BE2C (cell line): ENCODE results near the gene OR5C1. TPM values are rescaled to one million over a fixed set of nuclear protein-coding genes. Genes with fewer than 3 reads are reported as not detected.

Source experiments
- DNase-seq: peaks from one replicate; pipeline ENCODE4 v3.0.0-alpha.2; 2020
- H3K27me3 ChIP-seq: fragments of 250-450 bp; sonication (Bioruptor Pico); 2 replicates; pipeline ENCODE4 v1.5.1; 2020; ENCODE audit warnings: mild to moderate bottlenecking
- H3K36me3 ChIP-seq: fragments of 250-450 bp; sonication (Bioruptor Pico); 2 replicates; pipeline ENCODE4 v1.5.1; 2020; ENCODE audit warnings: mild to moderate bottlenecking
- H3K4me1 ChIP-seq: fragments of 250-450 bp; sonication (Bioruptor Pico); 2 replicates; pipeline ENCODE4 v1.5.1; 2020
- H3K4me3 ChIP-seq: 2 replicates; pipeline ENCODE4 v1.5.1; 2011; ENCODE audit warnings: low read depth, low read length
- H3K9me3 ChIP-seq: fragments of 250-450 bp; sonication (Bioruptor Pico); 2 replicates; pipeline ENCODE4 v1.5.1; 2020
- polyA plus RNA-seq: library from polyadenylated mRNA; unstranded; fragments of >200 nt; gene quantifications from one replicate; pipeline ENCODE4 v1.2.1, GENCODE V29; 2012; ENCODE audit warnings: low read depth, missing spikeins; ENCODE audit not compliant: insufficient read length, insufficient read depth
- TF ChIP-seq, protein P1 (sequence below): IDR thresholded peaks from 2 replicates; pipeline ENCODE4 v1.5.1; 2012; ENCODE audit warnings: mild to moderate bottlenecking, low read depth, low read length

Gene OR5C1
- not detected for polyA plus RNA-seq

DNA sequence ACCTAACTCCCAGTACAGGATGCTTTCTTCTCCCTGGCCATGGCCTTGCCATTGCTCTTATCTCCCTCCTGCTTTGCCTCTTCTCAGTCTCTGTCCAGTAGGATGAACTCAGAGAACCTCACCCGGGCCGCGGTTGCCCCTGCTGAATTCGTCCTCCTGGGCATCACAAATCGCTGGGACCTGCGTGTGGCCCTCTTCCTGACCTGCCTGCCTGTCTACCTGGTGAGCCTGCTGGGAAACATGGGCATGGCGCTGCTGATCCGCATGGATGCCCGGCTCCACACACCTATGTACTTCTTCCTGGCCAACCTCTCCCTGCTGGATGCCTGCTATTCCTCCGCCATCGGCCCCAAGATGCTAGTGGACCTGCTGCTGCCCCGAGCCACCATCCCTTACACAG is at the start of gene OR5C1:
OR5C1 (plus strand) TSS at position 103 of the 400 bp plus-strand sequence; CDS start at position 103, 0 bp downstream.
- no peaks in the 10 kb centered on the region; the same call in 1 of the 2 replicates for H3K27me3 ChIP-seq
- DNase-seq = no peak
- H3K36me3 ChIP-seq = no peaks in the 10 kb centered on the region
- H3K4me1 ChIP-seq = no peaks in the 10 kb centered on the region
- no peak within 1 kb of the TSS for H3K4me3 ChIP-seq
- no peaks in the 10 kb centered on the region for H3K9me3 ChIP-seq
- TF ChIP-seq, protein P1, sequence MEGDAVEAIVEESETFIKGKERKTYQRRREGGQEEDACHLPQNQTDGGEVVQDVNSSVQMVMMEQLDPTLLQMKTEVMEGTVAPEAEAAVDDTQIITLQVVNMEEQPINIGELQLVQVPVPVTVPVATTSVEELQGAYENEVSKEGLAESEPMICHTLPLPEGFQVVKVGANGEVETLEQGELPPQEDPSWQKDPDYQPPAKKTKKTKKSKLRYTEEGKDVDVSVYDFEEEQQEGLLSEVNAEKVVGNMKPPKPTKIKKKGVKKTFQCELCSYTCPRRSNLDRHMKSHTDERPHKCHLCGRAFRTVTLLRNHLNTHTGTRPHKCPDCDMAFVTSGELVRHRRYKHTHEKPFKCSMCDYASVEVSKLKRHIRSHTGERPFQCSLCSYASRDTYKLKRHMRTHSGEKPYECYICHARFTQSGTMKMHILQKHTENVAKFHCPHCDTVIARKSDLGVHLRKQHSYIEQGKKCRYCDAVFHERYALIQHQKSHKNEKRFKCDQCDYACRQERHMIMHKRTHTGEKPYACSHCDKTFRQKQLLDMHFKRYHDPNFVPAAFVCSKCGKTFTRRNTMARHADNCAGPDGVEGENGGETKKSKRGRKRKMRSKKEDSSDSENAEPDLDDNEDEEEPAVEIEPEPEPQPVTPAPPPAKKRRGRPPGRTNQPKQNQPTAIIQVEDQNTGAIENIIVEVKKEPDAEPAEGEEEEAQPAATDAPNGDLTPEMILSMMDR = no peak

DNA sequence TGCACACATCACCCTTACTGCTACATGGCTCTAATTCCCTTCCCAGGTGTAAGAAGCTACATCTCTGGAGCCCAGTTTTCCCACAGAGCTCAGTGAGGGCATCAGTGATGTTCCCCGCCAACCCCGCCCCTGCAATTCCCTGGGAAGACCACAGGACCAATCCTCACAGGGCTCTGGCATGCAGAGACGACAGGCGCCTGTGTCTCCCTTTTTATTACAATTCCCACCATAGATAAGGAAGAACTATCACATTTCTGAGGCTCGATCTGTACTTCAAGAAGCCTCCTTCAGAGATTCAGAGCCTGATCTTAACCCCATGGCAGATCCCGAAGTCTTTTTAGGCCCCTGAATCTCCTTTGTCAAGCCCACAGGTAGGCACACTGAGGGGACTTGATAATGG is 46.7 kb upstream of the OR5C1 start, which contains the start of gene OR1L6:
OR1L6 (plus strand) TSS at position 301 of the 400 bp plus-strand sequence. CDS start 7,545 bp downstream, outside the sequence.
- Histone ChIP-seq H3K36me3 (no peaks in the 10 kb centered on the region), H3K9me3 (no peaks in the 10 kb centered on the region; the same call in 1 of the 2 replicates), H3K4me1 (no peaks in the 10 kb centered on the region), H3K4me3 (no peak within 1 kb of the TSS), H3K27me3 (peaks cover 3% of the 10 kb centered on the region)
- DNase-seq = no peak
- TF ChIP-seq, protein P1 = no peak

DNA sequence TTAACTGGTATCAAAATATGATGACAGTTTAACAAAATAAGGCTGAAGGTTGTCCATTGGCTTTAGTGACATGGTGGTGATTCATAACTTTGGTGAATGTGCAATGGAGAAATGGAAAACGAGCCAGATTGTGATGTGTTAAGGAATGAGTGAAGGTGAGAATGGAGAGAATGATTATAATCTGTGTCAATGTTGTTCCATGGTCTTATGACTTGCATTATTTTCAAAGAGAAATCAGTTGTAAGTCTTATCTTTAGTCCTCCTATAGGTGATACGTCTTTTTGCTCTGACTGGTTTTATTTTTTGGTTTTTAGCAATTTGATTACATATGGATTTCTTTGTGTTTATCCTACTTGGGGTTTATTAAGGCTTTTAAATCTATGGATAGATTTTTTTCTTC is 33.9 kb upstream of the OR5C1 start:
- Histone ChIP-seq H3K4me3 (no peak overlapping the region), H3K9me3 (no peaks in the 10 kb centered on the region), H3K4me1 (no peaks in the 10 kb centered on the region), H3K27me3 (peaks cover 4% of the 10 kb centered on the region; the same call in 1 of the 2 replicates), H3K36me3 (no peaks in the 10 kb centered on the region)
- TF ChIP-seq, protein P1 = no peak
- DNase-seq = no peak

DNA sequence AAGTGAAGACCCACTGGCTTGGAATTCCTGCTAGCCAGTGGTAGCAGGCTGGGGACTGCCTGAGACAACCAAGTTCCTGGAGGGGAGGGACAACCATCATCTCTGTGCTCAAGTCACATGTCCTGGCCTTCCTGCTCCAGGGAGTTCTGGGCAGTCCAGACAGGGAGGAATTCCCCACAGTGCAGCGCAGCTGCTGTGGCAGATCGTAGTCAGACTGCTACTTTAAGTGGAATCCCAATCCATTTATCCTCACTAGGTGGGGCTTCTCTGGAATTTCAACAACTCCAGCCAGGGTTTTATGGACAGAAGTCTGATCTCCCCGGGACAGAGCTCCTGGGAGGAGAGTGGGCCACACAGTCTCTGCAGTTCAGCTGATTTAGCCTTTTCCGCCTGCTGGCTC is 20.9 kb upstream of the OR5C1 start:
- Histone ChIP-seq H3K4me3 (no peak overlapping the region), H3K27me3 (no peaks in the 10 kb centered on the region), H3K9me3 (no peaks in the 10 kb centered on the region), H3K36me3 (no peaks in the 10 kb centered on the region), H3K4me1 (no peaks in the 10 kb centered on the region)
- no peak for DNase-seq
- TF ChIP-seq, protein P1 = no peak

DNA sequence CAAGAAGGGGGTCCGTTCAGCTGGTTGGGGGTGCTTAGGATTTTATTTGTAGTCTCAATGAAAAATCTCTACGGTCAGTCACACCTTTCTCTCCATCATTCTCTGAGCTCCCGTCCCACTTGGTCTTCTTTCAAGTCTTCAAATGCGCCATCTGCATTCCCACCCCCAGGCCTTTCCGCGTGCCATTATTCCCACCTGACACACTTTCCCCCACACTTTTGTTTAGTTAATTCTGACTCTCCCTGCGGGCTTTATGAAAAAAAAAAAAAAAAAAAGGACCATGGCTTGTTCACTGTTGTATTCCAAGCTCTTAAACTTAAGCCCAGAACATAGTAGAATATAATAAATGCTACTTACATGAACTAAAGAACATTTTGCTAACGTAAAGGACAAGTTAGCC is 11.7 kb upstream of the OR5C1 start:
- TF ChIP-seq, protein P1 = no peak
- DNase-seq = no peak
- no peaks in the 10 kb centered on the region for H3K9me3 ChIP-seq
- no peaks in the 10 kb centered on the region for H3K4me1 ChIP-seq
- H3K27me3 ChIP-seq = peaks cover 6% of the 10 kb centered on the region
- no peaks in the 10 kb centered on the region for H3K36me3 ChIP-seq
- H3K4me3 ChIP-seq = no peak overlapping the region

DNA sequence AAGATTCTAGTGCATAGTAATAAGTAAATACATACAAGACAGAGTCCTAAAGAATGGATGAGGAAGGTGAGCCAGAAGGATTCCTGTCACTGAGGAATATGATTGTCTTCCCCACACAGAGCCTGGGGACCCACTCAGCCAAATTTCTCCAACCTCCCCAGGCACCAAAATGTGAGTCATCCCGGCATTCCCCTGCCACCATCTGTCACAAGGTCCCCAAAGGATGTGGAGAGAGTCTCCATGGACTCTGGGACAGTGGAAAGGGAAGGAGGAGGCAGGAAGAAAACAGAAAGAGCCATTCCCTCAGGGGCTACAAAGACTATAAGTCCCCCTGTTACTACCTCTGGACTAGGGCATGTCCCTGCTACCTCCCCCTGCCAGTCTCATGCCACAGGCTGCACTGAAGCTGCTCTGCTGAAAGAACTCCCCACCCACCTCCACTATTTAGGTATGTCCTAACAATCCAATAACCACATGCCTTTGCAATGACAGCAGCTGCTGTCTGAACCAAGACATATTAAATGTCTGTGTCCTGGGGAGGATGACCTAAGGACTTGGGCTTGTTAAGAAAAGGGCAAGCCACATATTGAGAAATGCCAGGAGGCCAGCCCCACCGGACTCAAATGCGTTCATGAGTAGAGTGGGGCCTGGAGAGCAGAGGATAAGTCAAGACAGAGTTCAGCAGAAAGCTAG is 10.7 kb upstream of the OR5C1 start:
- TF ChIP-seq, protein P1 = no peak
- no peak overlapping the region for H3K4me3 ChIP-seq
- no peak for DNase-seq

More for the DNA sequence above, 10.7 kb upstream of the OR5C1 start:
- H3K4me1 ChIP-seq = no peaks in the 10 kb centered on the region
- H3K36me3 ChIP-seq = no peaks in the 10 kb centered on the region
- H3K27me3 ChIP-seq = peaks cover 6% of the 10 kb centered on the region
- H3K9me3 ChIP-seq = no peaks in the 10 kb centered on the region
